Fibroblast of skin of right quadriceps (primary cell): ENCODE measurements around the gene EXT2.

ENCODE experiments used
- DNase-seq: peaks from one replicate; pipeline ENCODE4 v3.0.0-alpha.2; 2013

Gene EXT2

DNA sequence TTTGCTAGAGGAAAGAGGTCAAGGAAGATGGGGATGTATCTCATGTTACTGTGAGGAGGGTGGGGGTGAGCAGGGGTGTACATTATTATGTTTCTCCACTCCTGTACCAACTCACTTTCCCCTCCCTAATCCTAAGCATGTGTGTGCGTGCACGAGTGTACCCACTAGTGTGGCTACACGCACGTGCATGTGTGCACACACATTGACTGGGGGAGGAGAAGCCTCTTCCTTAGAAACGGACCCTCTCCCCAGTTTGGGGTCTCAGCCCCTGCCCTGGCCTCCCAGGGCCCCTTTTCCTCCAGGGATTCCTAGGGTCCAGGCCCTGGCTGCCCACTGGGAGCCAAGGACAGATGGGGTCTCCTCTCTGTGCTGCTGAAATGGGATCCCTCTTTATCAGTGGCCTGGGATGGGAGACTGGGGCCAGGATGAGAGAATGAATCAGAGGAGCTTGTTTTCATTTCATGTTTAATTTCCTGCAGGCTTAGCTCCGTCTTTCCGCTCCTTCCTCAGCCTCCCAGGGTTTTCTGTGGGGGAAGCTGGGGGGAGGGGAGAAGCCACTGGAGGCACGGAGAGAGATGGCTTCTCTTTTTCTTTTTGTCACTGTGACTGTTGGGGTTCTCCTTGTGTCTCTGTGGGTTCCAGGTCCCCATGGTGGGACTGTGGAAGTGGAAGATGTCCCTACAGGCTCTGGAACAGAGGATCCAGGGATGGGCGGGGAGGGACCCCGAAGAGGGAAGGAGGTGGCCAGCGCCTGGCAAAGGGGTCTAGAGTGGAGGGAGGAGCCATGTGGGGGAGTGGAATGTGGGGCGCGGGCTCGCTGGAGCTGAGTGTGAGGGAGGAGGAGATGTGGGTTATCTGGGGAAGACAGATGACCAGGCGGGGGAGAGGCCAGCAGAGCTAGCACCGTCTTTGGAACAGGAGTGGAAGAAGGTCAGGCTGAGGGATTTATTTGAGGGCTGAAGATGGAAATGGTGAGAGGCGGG is 174.2 kb downstream of the EXT2 start:
- DNase-seq: peak; percentile 80

DNA sequence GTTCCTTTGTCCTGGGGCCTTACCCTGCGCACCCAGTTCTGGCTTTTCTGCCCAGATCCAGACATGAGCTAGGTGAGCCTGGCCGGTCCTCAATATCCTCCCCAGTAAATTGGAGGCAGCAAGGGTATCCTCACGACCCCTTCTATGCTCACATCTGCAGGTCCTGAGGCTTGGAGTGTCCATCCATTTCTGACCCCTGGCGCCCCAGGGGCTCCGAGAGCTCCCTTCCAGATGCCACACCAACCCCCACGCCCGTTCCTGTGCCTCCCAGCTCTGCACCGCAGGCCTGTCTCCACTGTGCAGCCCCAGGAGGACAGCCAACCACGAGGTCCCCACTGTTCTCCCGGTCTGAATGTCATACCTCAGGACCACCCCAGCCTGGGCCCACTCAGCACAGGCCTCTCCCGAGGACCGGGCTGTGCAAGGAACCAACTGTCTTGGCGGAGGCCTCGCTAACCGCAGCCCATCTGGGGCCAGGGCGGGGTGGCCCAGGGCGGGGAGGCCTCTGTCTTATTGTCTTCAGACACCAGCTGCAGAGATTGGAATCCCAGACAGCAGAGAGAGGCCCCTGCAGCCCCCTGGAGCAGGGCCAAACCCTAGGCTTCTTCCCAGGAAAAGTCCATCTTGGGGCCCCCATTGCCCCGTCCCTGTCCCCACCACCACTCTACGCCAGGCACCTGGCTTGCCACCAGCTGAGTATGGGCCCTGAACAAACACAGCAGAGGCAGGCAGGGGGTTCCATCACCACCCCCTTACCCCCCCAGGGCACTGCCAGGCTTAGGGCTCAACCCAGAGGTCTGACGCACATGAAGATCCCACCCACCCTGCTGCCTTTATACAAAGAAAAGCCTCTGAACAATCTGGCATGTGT is 175.2 kb downstream of the EXT2 start:
- DNase-seq: peak; percentile 50

DNA sequence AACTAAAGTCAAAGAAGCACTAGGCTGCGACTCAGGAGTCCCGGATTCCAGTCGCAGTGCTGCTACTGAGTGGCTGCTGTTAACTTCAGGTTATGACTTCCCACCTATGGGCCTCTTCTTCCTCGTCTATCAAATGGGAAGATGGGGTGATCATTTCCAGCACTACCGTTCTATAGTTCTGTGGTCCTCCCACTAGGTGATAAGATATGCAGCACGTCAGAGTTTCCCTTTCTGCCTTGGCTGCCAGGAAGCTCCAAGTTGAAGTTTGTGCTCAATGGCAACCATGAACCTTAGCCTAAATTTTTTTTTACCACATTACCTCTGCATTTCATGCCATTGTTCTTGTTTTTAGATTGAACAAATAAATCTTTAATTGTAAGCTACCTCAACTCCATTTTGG is 175.8 kb downstream of the EXT2 start:
- no peak for DNase-seq

DNA sequence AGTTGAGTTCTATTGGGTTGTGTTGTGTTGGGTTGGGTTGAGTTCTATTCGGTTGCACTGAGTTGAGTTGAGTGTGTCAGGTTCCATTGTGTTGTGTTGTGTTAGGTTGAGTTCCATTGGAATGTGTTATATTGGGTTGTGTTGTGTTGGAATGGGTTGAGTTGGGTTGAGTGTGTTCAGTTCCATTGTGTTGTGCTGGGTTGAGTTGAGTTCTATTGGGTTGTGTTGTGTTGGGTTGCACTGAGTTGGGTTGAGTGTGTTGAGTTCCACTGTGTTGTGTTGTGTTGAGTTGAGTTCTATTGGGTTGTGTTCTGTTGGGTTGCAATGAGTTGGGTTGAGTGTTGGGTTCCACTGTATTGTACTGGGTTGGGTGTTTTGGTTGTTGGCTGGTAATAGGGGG is 178.9 kb downstream of the EXT2 start:
- no peak for DNase-seq

DNA sequence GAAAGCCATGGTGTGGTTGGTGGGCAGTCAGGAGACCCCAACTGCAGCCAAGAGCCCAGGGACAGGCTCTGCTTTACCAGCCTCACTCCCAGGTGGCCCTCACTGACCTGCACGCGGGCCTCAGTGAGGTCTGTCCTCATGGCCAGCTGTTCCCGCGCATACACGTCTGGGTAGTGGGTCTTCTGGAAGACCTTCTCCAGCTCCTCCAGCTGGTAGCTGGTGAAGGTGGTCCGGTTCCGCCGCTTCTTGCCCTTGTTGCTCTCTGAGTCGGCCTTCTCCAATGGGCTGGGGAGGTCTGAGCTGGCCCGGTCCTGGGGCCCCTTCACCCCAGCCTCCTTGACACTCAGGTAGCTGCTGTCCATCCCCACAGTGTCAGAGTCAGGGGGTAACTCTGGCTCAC is 179.8 kb downstream of the EXT2 start:
- DNase-seq: no peak

DNA sequence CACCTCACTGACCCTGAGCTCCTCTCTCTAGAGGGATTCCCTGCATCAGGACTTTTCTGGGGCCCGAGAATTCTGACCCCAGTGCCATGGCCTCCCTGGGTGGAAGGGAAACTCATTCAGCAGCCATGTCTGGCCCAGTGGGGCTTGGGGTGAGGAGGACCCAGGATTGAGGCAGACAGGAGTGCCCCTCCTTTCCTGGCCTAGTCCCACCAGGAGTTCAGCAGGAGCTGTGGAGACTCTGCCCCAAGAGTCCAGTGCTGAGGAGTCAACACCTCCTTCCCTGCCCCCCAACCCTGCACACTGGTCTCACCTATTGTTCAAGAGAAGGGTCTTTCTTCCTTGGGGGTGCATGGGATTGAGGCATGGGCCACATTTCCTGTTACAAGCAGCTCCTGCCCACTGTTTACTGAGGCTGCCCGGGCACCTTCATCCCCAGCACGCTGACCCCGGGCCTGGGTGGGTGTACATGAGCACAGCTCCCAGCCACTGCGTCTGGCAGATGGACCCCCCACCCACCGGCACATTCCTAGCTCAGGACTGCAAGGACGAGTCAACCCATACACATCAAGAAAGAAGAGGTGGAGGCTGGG is 180.6 kb downstream of the EXT2 start:
- no peak for DNase-seq

DNA sequence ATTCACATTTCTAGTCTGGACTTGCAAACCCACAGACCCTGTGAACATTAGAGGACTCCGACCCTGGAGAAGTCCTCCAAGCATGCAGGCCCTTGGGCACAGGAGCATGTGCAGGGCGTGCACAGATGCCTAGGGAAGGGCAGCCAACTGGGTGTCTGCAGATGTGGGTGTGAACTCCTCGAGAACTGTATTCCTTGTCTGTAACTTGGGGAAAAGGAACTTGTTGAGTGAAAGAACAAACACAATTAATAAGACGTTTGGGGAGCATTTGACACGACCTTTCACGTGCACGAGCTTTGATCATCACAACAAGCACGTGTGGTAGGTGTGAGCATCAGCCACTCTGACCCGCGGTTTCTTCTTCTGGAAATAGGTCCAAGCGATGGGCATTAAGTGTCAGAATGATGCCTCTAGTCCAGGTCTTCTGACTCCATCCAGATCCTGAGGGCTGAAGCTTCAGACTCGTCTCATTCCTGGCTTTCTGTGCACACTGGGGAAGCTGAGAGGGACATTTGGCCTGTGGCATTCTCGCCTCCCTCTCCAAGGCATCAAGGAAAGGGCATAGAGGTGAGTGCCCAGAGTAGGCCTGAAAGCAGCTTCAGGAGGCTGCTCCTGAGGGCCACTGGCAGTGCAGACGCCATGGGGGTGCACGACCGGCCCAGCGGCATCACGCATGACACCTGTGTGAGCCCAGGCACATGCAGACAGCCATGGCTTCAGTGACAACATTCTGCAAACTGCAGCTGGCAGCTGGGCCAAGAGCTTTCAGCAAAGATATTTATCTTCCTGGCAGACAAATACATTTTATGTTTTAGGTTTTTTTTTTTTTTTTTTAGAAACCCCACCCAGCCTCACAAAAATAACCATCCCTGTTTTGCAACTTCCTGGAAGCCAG is 182.0 kb downstream of the EXT2 start:
- no peak for DNase-seq

DNA sequence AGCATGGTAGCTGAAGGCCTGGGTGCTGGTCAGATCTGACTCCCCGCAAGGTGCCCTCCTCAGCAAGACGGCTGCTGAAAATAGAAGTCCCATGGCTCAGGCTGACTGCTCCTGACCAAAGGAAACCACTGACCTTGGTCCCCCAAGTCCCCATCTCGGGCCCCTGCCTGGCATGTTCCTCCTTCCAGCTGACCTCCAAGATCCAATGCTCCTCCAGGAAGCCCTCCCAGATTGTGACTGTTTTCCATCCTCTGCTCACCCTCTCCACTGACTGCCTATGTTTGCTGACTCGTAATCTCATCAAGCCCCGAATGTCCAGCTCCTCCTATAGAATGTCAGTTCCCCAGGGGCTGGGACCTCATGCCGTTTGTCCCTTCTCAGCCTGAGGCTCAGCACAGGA is 184.0 kb downstream of the EXT2 start:
- DNase-seq: no peak

DNA sequence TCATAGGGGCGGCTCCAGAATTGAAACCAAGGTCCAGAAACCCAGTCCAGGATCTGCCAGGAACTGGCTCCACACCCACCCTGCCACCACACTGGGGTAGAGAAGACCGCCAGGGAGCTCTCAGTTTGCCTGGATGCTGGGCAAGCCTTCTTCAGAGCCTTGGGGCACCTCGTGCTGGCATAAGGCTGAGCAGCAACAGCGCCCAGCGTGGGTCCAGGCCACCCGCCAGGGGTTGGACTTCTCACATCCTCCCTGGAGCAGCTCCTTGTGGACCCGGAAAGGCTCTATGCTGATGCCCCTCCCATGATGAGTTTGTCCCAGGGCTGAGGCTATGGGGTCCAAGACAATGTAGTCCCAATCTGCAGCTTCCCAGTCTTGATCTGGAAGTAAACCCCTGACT is 184.8 kb downstream of the EXT2 start:
- no peak for DNase-seq

DNA sequence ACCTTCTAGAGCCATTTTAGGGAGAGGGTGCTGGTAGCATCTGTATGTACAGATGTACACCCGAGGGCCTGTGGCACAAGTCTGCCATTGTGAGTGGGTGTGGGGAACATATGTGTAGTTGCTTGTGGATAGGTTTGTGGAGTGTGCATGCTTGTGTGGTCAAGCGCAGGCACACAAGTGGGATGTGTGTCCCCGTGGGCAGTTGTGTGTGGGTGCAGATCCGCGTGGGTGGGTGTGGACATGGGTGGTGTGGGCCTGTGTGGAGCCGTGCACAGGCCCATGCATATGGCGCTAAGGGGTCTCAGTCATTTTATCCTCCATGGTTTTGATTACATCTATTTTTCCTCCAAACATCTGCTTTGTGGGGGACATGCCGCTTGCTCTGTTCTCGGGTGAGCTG is 185.7 kb downstream of the EXT2 start:
- DNase-seq: no peak

DNA sequence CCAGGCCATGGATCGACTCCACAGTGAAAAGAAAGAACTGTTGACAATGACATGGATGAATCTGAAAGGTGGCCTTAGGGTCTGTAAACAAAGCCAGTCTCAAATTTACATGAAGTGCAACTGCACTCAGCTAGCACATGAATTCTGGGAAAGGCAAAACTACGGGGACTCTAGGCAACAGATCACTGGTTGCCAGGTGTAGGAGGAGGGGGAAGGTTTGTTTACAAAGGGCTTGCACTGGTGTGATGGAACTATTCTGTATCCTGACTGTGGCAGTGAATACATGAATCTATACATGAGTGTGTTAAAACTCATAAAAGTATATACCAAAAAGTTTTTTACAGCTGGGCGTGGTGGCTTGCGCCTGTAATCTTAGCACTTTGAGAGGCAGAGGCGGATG is 187.1 kb downstream of the EXT2 start:
- no peak for DNase-seq

DNA sequence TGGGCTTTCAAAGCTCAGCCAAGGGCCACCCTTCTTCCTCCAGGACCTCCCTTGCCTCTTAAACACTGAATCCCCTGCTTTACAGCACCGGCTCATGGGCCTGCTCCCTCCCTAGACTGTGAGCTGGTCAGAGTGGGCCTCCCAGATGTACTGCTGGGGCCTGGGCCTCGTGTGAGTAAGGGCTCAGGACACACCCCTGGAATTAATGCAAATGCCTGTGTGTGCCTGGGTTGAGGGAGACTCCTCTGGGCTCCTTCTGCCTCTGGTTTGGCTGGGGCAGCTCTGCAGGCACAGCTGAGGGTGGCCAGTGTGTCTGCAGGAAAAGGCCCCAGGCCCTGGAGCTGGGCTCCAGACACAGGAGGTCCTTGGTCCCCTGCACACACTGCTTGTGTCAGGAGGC is 190.3 kb downstream of the EXT2 start:
- DNase-seq: no peak

DNA sequence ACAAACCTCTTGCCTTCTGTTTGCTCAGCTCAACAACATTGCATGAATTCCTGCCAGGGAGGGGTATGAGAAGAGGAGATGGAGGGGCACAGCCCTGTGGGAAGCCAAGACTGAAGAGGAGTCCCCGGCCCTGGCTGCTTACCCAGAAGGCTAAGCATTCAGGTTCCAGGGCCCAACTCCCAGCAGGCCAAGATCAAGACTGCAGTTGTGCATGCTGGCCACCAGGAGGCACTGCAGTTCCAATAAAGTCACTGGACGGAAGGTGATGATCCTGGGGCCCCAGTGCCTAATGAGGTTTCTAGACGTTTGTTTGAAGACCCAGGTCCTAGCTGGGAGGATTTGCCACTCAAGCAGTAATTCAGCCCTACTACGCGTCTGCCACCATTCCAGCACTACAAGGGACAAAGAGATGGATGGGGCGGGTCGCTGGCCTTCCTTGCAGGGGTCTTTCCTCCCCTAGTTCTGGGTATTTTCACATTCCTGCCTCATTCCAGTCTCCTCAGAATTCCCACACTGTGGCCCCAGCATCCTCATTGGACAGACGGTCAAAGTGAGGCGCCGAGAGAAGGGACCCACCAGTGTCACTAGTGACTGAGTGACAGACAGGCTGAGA is 190.9 kb downstream of the EXT2 start:
- peak; percentile 31 for DNase-seq

DNA sequence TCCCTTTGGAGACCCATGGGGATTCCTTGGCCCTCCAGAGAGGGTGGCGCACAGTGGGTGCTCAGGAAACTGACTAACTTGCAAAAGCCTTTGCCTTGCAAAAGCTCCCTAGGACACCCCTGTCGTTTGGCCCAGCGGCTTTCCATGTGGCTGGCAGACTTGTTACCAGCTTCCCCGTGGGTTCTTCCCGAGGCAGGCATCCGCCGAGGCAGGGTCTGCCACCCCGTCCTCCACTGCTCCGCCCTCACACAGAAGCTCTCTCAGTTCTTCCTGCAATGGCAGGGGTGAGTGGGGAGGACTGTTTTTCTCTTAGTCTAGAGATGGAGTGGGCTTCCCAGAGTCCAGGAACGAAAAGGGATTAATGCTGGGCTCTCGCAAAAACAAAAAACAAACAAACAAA is 191.4 kb downstream of the EXT2 start:
- no peak for DNase-seq

DNA sequence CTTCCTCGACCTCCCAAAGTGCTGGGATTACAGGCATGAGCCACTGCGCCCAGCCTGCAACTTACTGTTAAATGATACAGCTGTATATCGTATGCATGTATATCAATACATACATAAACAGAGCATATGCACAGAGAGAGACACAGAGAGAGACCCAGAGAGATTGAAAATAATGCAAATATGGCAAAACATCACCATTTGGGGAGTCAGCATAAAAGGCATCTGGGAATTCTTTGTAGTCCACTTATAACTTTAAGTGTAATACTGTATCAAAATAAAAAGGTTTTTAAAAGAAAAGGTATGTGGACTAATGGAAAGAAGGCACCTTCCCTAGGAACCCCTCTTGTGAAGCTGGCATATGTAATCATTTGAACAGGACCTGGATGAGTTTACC is 192.7 kb downstream of the EXT2 start:
- DNase-seq: no peak

DNA sequence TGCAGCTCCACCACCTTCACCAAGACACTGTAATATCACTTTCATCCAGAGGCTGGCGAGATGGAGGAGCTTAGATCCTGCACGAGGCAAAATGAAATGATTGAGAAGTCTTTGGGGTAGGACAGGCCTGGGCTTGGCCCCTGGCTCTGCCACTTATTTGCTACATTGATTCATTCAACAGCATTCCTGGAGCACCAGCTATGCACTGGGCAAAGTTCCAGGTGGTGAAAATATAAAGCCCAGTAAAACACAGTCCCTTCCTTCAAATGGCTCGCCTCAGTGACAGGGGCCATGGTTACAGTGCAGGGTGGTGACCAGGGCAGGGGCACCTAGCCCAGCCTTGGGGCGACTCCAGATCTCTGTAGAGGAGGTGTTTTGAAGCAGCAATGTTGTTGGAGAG is 194.7 kb downstream of the EXT2 start:
- no peak for DNase-seq
